ENCODE results near the gene OPA3. TPM values are rescaled to one million over a fixed set of nuclear protein-coding genes. Genes with fewer than 3 reads are reported as not detected.

OPA3 gene
- polyA plus RNA-seq, 1 donor from 2014 or later: 6.0 TPM

GRCh38 chr19:45554481-45554880, 30.1 kb downstream of the OPA3 start:
- no peak overlapping the region for H3K4me2 ChIP-seq (ENCODE audit: low read length)

GRCh38 chr19:45553464-45553863, 31.1 kb downstream of the OPA3 start:
- no peaks in the 10 kb centered on the region for H3K79me2 ChIP-seq (replicated peaks; ENCODE audit: insufficient read depth, low read length)
- no peak overlapping the region for H2AFZ ChIP-seq (ENCODE audit: low read depth, low read length)
- H3K4me2 ChIP-seq (ENCODE audit: low read length): no peak overlapping the region
- H3K4me3 ChIP-seq (ENCODE audit: low read length): no peak overlapping the region
- TF ChIP-seq RAD21 (conservative IDR thresholded peaks at IDR 0.05): no peak
- TF ChIP-seq REST (IDR thresholded peaks at IDR 0.05; ENCODE audit: borderline replicate concordance): no peak
- TF ChIP-seq SMC3 (conservative IDR thresholded peaks at IDR 0.05; ENCODE audit: poor library complexity): no peak
- TF ChIP-seq EP300 (conservative IDR thresholded peaks at IDR 0.05; ENCODE audit: poor library complexity, severe bottlenecking): no peak
- no peak for TF ChIP-seq EZH2 (IDR thresholded peaks at IDR 0.05; ENCODE audit: borderline replicate concordance, insufficient read depth, low read length, poor library complexity, severe bottlenecking)
- TF ChIP-seq MXI1 (conservative IDR thresholded peaks at IDR 0.05; ENCODE audit: poor library complexity, severe bottlenecking): no peak
- no peaks in the 10 kb centered on the region for H3K27me3 ChIP-seq (ENCODE audit: insufficient read depth, low read depth, low read length)
- no peak overlapping the region for H3K27ac ChIP-seq (ENCODE audit: low read length)
- no peaks in the 10 kb centered on the region for H3K9me3 ChIP-seq (ENCODE audit: low read length)
- H3K9ac ChIP-seq (ENCODE audit: low read length): no peak overlapping the region
- no peaks in the 10 kb centered on the region for H4K20me1 ChIP-seq (ENCODE audit: insufficient read depth)
- H3K9me2 ChIP-seq (ENCODE audit: insufficient read depth, low read length): no peaks in the 10 kb centered on the region
- no peaks in the 10 kb centered on the region for H3K36me3 ChIP-seq (ENCODE audit: insufficient read depth, low read length)
- no peaks in the 10 kb centered on the region for H3F3A ChIP-seq (ENCODE audit: insufficient read depth, low read length, poor library complexity, severe bottlenecking)

More at GRCh38 chr19:45554481-45554880, 30.1 kb downstream of the OPA3 start:
- Histone ChIP-seq H3K79me2 (replicated peaks; ENCODE audit: insufficient read depth, low read length) (no peaks in the 10 kb centered on the region), H3F3A (ENCODE audit: insufficient read depth, low read length, poor library complexity, severe bottlenecking) (no peaks in the 10 kb centered on the region), H3K9ac (ENCODE audit: low read length) (no peak overlapping the region), H3K4me3 (ENCODE audit: low read length) (no peak overlapping the region), H3K27me3 (ENCODE audit: insufficient read depth, low read depth, low read length) (no peaks in the 10 kb centered on the region), H3K36me3 (ENCODE audit: insufficient read depth, low read length) (no peaks in the 10 kb centered on the region), H3K9me3 (ENCODE audit: low read length) (no peaks in the 10 kb centered on the region), H4K20me1 (ENCODE audit: insufficient read depth) (no peaks in the 10 kb centered on the region), H3K9me2 (ENCODE audit: insufficient read depth, low read length) (no peaks in the 10 kb centered on the region), H3K27ac (ENCODE audit: low read length) (no peak overlapping the region), H2AFZ (ENCODE audit: low read depth, low read length) (no peak overlapping the region)
- TF ChIP-seq TAF1 (IDR thresholded peaks at IDR 0.05; ENCODE audit: low read depth) (no peak), POLR2AphosphoS5 (IDR thresholded peaks at IDR 0.05) (no peak), REST (IDR thresholded peaks at IDR 0.05; ENCODE audit: borderline replicate concordance) (no peak), EP300 (conservative IDR thresholded peaks at IDR 0.05; ENCODE audit: poor library complexity, severe bottlenecking) (no peak)

All from neural cell (in vitro differentiated cells).